NCI-H748 (cell line): ENCODE results near the gene MAN2C1.
A peak's percentile ranks its signal among the peaks of the same experiment; 100 is the strongest.
"Not testable (repeated sequence)": the region's sequence is repeated elsewhere in the genome, so short reads cannot be mapped to it uniquely, and the experiment has no call there.

ENCODE experiments used
- DNase-seq: peaks from one replicate; lab custom pipeline; 2025; ENCODE audit not compliant: unreplicated experiment; lab: John Stamatoyannopoulos, UW

The MAN2C1 gene

GRCh38 chr15:75361361-75361988 lies 6.9 kb downstream of the MAN2C1 start:
- no peak for DNase-seq

GRCh38 chr15:75360856-75361255 lies 7.6 kb downstream of the MAN2C1 start:
- no peak for DNase-seq

- no peak for DNase-seq
Observed at GRCh38 chr15:75360391-75360790, 8.0 kb downstream of the MAN2C1 start.

DNA sequence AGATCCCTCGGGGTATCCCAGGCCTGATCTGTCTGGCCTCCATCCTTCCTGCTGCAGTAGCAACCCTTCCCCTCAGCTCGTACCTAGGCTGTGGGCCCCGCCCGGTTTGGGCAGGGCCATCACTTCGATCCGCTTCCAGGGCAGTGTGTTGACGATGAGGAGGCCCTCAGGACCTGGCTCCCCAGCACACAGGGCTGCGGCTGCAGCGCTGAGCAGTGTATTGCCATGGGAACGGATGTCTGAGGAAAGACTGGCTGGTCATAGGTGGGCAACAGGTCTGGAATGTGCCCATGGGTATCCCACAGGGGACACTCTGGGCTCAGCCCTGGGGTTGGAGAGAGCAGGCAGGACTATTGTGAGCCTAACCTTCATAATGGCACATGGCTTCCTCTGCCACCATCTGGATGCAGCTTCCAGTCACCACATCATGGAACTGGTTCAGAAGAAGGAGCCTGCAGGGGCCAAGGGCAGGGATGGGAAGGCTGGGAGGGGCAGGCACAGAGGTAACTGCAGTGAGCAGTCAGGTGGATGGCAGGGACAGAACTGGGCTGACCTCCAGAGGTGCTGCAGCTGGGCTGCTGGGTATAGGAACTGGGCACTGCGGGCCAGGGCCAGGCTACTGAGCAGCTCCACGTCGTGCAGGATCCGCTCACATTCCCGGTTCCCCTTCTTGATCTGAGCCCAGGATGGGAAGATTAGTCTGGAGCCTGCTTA lies 8.7 kb downstream of the MAN2C1 start:
- no peak for DNase-seq

DNA sequence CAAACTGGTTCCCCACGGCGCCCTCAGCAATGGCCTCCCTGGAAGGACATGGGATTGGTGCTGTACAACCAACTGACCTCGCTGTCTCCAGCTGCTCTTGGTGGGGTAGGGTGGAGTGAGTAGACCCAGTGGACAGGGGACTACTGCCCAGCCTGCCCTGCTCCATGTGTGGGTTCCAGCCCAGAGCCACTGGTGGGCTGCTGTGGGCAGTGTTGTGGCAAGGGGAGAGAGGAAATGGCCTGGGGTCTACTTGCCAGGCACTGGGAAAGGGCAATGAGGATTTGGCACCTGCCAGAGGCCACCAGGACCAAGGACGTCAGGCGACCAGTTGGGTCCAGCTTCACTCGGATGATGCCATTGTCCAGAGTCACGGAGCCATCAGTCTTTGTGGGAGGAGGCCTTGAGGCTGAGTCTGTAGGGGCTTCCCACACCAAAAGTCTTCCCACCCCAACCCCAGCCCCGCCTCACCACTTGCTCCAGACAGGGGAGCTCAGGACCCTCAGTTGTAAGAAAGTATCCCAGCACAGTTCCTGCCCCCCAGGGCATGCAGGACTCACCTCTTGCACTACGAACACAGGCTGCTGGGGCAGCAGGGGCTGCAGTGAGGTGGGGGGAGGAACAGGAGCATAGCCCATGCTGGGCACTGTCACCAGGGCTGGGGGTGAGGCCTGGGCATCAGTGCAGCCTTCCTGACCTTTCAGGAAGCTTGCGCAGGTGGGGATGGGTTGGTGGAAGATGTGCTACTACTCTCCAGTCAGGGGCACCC lies 9.5 kb downstream of the MAN2C1 start:
- DNase-seq, result no peak

DNA sequence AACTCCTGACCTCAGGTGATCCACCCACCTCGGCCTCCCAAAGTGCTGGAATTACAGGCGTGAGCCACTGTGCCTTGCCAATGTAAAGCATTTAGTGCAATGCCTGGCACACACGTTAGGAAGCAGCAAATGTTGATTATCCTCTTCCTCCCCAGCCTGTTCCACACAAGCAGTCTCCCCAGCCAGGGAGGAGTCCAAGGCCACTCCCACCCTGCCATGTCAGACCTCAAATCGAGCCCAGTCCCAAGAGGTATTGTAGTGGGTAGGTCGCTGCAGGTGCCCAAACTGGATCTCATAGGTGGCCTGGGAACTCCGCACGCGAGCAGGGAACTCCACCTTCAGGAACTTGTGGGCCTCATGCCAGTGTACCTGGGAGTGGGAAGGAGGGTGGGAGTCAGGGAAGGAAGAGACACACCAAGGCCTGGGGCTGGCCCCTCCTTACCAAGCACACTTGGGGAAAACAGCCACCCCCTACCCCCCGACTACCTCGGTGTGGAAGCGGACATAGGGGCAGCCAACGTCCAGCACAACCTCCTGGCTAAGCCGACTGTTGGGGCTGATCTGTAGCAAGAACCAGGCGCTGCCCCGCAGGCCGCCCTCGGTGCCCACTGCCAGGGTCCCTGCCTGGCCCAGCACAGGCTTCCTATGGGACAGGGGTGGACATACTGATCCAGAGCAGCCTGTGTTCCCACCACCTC lies 10.3 kb downstream of the MAN2C1 start:
- DNase-seq, result no peak

GRCh38 chr15:75356517-75356916 lies 11.9 kb downstream of the MAN2C1 start:
- no peak for DNase-seq

DNA sequence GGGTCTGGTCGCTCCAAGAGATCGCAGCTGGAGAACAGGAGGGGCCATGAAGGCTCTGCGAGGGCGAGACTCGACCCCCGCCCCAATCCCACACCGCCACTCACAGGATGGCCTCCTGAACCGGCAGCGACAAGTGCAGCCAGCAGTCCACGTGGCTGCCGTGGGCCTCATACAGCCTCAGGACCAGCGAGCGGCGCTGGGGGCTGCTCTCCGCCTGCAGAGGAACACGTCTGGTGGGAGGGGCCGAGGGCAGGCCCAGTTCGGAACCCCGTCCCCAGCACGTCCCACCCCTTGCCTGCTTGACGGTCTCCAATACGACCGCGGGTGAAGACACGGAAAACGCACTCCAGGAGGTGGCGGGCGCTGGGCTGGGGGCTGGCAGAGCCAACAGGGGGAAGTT lies 12.4 kb downstream of the MAN2C1 start:
- no peak for DNase-seq

- DNase-seq, result no peak
Observed at GRCh38 chr15:75355369-75355768, 13.0 kb downstream of the MAN2C1 start.

GRCh38 chr15:75354454-75354853 lies 14.0 kb downstream of the MAN2C1 start:
- no peak for DNase-seq

DNA sequence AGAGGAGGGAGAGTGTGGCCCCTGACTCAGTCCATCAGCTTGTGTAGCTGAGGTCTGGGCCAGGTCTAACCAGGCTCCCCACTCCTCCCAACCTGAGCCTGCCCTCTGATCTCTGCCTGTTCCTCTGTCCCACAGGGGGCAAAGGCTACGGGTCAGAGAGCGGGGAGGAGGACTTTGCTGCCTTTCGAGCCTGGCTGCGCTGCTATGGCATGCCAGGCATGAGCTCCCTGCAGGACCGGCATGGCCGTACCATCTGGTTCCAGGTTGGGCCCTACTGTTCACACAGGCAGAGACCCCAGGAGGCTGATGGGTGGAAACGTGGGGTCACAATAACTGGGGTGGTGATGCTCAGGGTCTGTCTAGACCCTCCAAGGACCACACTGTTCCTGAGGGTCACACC lies 14.8 kb downstream of the MAN2C1 start:
- no peak for DNase-seq

- no peak for DNase-seq
Observed at GRCh38 chr15:75352186-75353080, 16.0 kb downstream of the MAN2C1 start.

DNA sequence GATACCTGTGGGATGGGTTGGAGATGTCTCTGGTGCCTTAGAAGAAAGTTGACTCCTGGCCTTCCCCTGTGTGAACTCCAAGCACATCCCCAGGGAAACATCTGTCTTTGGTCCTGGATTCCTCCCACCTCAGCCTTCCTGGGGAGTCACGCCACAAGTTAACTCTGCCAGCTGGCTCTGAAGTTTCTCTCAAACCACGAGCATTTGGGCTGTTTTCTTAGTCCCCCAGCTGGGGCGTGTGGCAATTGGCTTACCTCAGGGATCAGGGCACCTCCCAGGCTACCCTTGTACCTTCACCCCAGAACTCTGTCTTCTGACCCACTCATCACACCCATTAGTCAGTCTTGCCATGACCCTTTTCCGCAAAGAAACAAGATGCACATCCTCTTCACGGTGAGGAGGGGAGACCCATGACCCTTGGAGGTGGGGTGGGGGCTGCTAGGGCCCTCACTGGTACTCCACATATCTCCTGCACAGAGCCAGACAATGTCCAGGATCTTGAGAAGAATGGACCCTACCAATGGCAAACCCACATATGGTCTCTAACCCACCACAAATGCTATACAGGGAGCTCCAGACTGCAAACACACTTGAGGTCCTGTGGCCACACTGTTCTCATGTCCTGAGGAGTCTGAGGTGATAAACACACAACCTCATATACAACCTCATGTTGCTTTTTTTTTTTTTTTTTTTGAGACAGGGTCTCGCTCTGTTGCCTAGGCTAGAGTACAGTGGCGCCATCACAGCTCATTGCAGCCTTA lies 17.6 kb downstream of the MAN2C1 start:
- no peak for DNase-seq

- DNase-seq, result no peak
Observed at GRCh38 chr15:75349851-75350588, 18.4 kb downstream of the MAN2C1 start.

GRCh38 chr15:75349351-75349669 lies 19.1 kb downstream of the MAN2C1 start:
- DNase-seq, result not testable (repeated sequence)

DNA sequence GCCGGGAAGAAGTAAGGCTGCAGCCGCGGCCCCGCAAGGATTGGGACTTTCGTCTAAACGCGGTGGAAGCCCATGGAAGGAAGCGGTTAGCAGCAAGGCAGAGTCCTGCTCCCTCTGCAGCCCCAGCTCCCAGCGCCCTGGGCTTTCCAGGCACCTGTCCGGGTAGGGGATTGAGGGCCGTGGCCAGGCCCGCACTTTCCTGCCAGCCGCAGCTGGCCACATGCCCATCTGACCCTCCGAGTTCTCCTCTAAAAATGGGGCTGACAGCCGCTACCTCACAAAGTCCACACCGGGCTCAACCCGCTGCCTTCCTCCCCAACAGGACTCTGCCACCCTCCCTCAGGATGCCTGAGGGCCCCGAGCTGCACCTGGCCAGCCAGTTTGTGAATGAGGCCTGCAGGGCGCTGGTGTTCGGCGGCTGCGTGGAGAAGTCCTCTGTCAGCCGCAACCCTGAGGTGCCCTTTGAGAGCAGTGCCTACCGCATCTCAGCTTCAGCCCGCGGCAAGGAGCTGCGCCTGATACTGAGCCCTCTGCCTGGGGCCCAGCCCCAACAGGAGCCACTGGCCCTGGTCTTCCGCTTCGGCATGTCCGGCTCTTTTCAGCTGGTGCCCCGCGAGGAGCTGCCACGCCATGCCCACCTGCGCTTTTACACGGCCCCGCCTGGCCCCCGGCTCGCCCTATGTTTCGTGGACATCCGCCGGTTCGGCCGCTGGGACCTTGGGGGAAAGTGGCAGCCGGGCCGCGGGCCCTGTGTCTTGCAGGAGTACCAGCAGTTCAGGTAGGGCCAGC lies 19.7 kb downstream of the MAN2C1 start:
- DNase-seq, result peak; percentile 20

- peak; percentile 6 for DNase-seq
Observed at GRCh38 chr15:75348034-75348561, 20.3 kb downstream of the MAN2C1 start.
